Muscle layer of colon (tissue), 2 donors: ENCODE data around the gene PPIC.

Experiments
- H3K27ac ChIP-seq: one replicate; pipeline ENCODE4 v1.7.0; 2013; ENCODE audit warnings: low read depth, mild to moderate bottlenecking, low read length, moderate library complexity
- H3K27me3 ChIP-seq, 2 donors: one replicate each; pipeline ENCODE4 v1.7.0; 2013; ENCODE audit warnings: low read length in 2 of 2, mild to moderate bottlenecking in 2 of 2; ENCODE audit not compliant: insufficient read depth in 2 of 2, control insufficient read depth in 1 of 2
- H3K36me3 ChIP-seq: one replicate; pipeline ENCODE4 v1.7.0; 2013; ENCODE audit warnings: mild to moderate bottlenecking, low read length; ENCODE audit not compliant: insufficient read depth
- H3K4me1 ChIP-seq: one replicate; pipeline ENCODE4 v1.7.0; 2013; ENCODE audit warnings: mild to moderate bottlenecking, low read length; ENCODE audit not compliant: insufficient read depth
- H3K4me3 ChIP-seq, 2 donors: one replicate each; pipeline ENCODE4 v1.7.0; 2013; ENCODE audit warnings: low read length in 2 of 2, low read depth in 1 of 2, mild to moderate bottlenecking in 1 of 2, moderate library complexity in 1 of 2
- H3K9ac ChIP-seq: one replicate; pipeline ENCODE4 v1.7.0; 2013; ENCODE audit warnings: low read length
- H3K9me3 ChIP-seq: one replicate; pipeline ENCODE4 v1.7.0; 2013; ENCODE audit warnings: mild to moderate bottlenecking, low read length
- donor health status: abdominal sarcoma.
- donor health status: Adenocarcinoma of cecum.

PPIC gene

GRCh38 chr5:123001808-123002207 lies 34.7 kb downstream of the PPIC start:
- Histone ChIP-seq H3K27me3 (no peaks in the 10 kb centered on the region), H3K9me3 (no peaks in the 10 kb centered on the region), H3K36me3 (no peaks in the 10 kb centered on the region), H3K4me1 (no peaks in the 10 kb centered on the region), H3K9ac (no peak overlapping the region), H3K4me3 (no peak overlapping the region), H3K27ac (no peak overlapping the region)

GRCh38 chr5:123000731-123001130 lies 35.8 kb downstream of the PPIC start:
- Histone ChIP-seq H3K9me3 (no peaks in the 10 kb centered on the region), H3K9ac (no peak overlapping the region), H3K4me1 (no peaks in the 10 kb centered on the region), H3K27ac (no peak overlapping the region), H3K4me3 (no peak overlapping the region), H3K36me3 (no peaks in the 10 kb centered on the region), H3K27me3 (no peaks in the 10 kb centered on the region)

- Histone ChIP-seq H3K4me3 (no peak overlapping the region), H3K9me3 (no peaks in the 10 kb centered on the region), H3K9ac (no peak overlapping the region), H3K36me3 (no peaks in the 10 kb centered on the region), H3K4me1 (no peaks in the 10 kb centered on the region), H3K27me3 (no peaks in the 10 kb centered on the region), H3K27ac (no peak overlapping the region)
Measured at GRCh38 chr5:122999947-123000563, 36.5 kb downstream of the PPIC start.

GRCh38 chr5:122997294-122997693 lies 39.2 kb downstream of the PPIC start:
- Histone ChIP-seq H3K4me3 (no peak overlapping the region), H3K4me1 (no peaks in the 10 kb centered on the region), H3K9ac (no peak overlapping the region), H3K9me3 (no peaks in the 10 kb centered on the region), H3K27ac (no peak overlapping the region), H3K36me3 (no peaks in the 10 kb centered on the region), H3K27me3 (no peaks in the 10 kb centered on the region)

GRCh38 chr5:122996091-122996490 lies 40.4 kb downstream of the PPIC start:
- Histone ChIP-seq H3K9me3 (no peaks in the 10 kb centered on the region), H3K27ac (no peak overlapping the region), H3K4me3 (no peak overlapping the region), H3K27me3 (no peaks in the 10 kb centered on the region), H3K9ac (no peak overlapping the region), H3K4me1 (no peaks in the 10 kb centered on the region), H3K36me3 (no peaks in the 10 kb centered on the region)

GRCh38 chr5:122985954-122986721 lies 50.4 kb downstream of the PPIC start:
- Histone ChIP-seq H3K9ac (no peak overlapping the region), H3K27me3 (no peaks in the 10 kb centered on the region), H3K27ac (no peak overlapping the region), H3K36me3 (no peaks in the 10 kb centered on the region), H3K9me3 (no peaks in the 10 kb centered on the region), H3K4me1 (no peaks in the 10 kb centered on the region), H3K4me3 (no peak overlapping the region)

- Histone ChIP-seq H3K4me3 (no peak overlapping the region), H3K27me3 (no peaks in the 10 kb centered on the region), H3K9ac (no peak overlapping the region), H3K4me1 (no peaks in the 10 kb centered on the region), H3K36me3 (no peaks in the 10 kb centered on the region), H3K27ac (no peak overlapping the region), H3K9me3 (no peaks in the 10 kb centered on the region)
Measured at GRCh38 chr5:122985006-122985700, 51.4 kb downstream of the PPIC start.

- H3K9ac ChIP-seq: no peak overlapping the region
- H3K27ac ChIP-seq: no peak overlapping the region
- H3K36me3 ChIP-seq: no peaks in the 10 kb centered on the region
- no peak overlapping the region for H3K4me3 ChIP-seq
- H3K4me1 ChIP-seq: no peaks in the 10 kb centered on the region
- no peaks in the 10 kb centered on the region for H3K27me3 ChIP-seq
- no peaks in the 10 kb centered on the region for H3K9me3 ChIP-seq
Measured at GRCh38 chr5:122984425-122984824, 52.1 kb downstream of the PPIC start.

GRCh38 chr5:122982376-122982775 lies 54.1 kb downstream of the PPIC start:
- H3K36me3 ChIP-seq: no peaks in the 10 kb centered on the region
- no peak overlapping the region for H3K9ac ChIP-seq
- no peaks in the 10 kb centered on the region for H3K27me3 ChIP-seq
- H3K9me3 ChIP-seq: no peaks in the 10 kb centered on the region
- no peak overlapping the region for H3K27ac ChIP-seq
- H3K4me1 ChIP-seq: no peaks in the 10 kb centered on the region
- H3K4me3 ChIP-seq: no peak overlapping the region

GRCh38 chr5:122981846-122982245 lies 54.7 kb downstream of the PPIC start:
- Histone ChIP-seq H3K4me3 (no peak overlapping the region), H3K27me3 (no peaks in the 10 kb centered on the region), H3K4me1 (no peaks in the 10 kb centered on the region), H3K9me3 (no peaks in the 10 kb centered on the region), H3K9ac (no peak overlapping the region), H3K27ac (no peak overlapping the region), H3K36me3 (no peaks in the 10 kb centered on the region)

- H3K36me3 ChIP-seq: no peaks in the 10 kb centered on the region
- no peak overlapping the region for H3K9ac ChIP-seq
- H3K27me3 ChIP-seq: no peaks in the 10 kb centered on the region
Measured at GRCh38 chr5:122978644-122979297, 57.8 kb downstream of the PPIC start.

More at GRCh38 chr5:122978644-122979297, 57.8 kb downstream of the PPIC start:
- Histone ChIP-seq H3K9me3 (no peaks in the 10 kb centered on the region), H3K4me1 (no peaks in the 10 kb centered on the region), H3K27ac (no peak overlapping the region), H3K4me3 (no peak overlapping the region)
